Endometrial microvascular endothelial cells (primary cell): ENCODE results near the gene LTBP1. TPM values are rescaled to one million over a fixed set of nuclear protein-coding genes. Genes with fewer than 3 reads are reported as not detected.

ENCODE experiments used
- in situ Hi-C: cut with HindIII; loops from 2 replicates; pipeline ENCODE4 v1.10.0; 2017; ENCODE audit warnings: low sequenced_read_pairs, low pct_unique_long_range_greater_than_20kb; ENCODE audit errors: inconsistent ontology term
- total RNA-seq: library from RNA; depleted of rRNA; stranded (reverse); fragments of >200 nt; gene quantifications from one replicate; pipeline ENCODE4 v1.2.3, GENCODE V29; 2015; ENCODE audit errors: inconsistent ontology term

LTBP1 gene
- total RNA-seq, 1 donor from 2014 or later = 146 TPM

GRCh38 chr2:33093283-33093993 lies 146.7 kb downstream of the LTBP1 start:
- in situ Hi-C loops = no loop called here

DNA sequence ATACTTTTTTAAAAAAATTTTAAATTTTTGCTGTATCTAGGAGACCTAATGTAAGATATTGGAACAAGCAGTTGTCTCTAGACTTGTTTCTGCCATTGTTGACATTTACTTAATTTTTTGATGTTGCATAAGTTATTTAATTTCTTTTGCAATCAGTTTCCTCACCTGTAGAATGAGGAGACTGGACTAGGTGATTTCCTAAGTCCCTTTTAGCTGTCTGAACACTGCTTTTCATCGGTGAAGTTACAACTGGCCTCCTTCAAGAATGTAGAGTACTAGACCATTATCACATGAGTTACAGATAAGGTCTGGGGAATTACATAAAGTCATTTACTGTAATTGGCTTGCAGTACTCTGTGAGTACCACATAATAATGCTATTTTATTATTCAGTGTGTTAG lies 147.6 kb downstream of the LTBP1 start:
- in situ Hi-C loops = no loop called here

GRCh38 chr2:33099989-33100388 lies 153.2 kb downstream of the LTBP1 start:
- in situ Hi-C loops = no loop called here

DNA sequence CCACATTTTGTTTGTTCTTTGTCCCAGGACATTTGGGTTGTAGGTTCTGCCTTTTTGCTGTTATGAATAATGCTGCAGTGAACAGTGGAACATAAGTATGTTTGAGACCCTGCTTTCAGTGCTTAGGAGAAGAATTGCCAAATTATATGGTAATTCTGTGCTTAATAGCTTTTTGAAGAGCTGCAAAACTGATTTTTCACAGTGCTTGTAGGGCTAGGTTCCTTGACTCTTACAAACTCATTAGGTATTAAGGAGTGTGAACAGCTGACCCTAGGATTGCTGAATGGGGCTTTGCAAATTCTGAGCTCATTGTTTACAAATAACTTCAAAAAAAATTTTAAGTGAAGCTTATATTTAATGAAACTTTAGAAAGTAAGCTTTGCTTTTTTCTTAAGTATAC lies 154.2 kb downstream of the LTBP1 start:
- in situ Hi-C loops = no loop called here

- in situ Hi-C loops = no loop called here
These were observed 157.4 kb downstream of the LTBP1 start for GRCh38 chr2:33104052-33104623.

DNA sequence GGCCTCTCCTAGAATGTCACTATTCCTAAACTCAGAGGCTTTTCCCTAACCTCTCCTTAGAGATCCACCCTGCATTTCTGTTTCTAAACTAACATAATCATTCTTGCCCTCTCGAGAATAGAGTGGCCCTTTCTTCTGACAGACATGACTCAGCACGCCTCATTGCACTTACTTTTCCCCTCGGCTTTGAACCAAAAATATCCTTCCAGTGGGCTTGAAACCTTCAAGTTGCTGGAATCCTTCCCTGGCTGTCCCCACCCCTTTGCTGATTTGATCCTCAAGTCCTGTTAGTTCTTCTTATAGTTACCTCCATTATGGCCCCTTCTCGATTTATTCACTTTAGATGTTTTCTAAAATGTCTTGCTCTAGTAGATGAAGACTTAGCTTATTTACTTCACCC lies 158.0 kb downstream of the LTBP1 start:
- in situ Hi-C loops = no loop called here

DNA sequence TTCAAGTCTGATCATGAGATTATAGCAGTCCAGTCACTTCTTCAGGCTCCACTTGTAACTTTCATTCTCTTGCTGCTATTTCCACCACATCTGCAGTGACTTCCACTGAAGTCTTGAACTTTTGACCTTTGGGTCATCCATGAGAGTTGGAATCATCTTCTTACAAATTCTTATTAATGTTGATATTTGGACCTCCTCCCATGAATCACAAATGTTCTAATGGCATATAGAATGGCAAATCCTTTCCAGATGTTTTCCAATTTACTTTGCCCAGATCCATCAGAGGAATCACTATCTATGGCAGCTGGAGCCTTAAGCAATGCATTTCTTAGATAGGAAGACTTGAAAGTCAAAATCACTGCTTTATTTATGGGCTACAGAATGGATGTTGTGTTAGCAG lies 159.4 kb downstream of the LTBP1 start:
- in situ Hi-C loops = no loop called here

GRCh38 chr2:33107690-33108482 lies 161.1 kb downstream of the LTBP1 start:
- in situ Hi-C loops = no loop called here

DNA sequence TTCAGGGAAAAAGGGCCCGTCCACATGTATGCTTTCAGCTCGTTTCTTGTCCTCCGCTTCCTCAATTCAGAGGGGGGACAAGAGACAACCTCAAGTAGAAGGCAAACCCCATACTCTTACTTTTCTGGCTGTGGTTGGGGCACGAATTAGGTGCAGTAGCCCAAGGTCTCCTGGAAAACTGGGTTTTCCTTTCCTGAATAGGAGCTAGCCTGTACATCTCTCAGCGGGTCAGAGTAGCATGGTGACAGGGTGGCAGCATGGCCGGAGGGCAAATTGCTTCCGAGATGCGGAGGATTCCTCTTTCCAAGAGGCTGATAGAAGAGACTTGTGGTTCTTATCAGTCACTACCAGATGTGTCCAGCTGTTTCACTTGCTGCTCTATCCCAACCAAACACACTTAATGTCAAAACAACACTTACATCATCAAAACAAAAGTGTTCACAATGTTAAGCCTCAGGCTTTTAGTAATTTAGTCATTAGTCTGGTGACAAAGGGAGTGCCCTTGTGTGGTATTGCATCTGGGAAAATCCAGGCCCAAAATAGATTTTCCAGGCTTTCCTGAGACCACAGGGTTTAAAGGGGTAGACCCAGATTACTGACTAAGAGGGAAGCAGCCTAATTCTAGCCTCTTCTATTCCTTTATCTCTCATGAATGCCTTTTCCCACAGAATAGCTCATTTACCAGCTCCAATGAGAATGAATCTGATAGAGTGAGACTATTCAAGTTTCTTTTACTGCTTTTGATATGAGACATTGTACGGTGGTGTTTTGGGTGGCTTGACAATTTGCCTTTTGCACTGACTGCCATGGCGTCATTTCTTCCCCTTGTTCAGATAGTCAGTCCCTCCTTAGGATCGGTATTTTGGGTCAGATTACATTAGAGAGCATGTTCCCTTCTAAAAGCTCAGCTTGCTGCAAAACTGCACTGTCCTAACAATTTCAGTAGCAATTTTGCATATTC lies 162.0 kb downstream of the LTBP1 start:
- in situ Hi-C loops = no loop called here

DNA sequence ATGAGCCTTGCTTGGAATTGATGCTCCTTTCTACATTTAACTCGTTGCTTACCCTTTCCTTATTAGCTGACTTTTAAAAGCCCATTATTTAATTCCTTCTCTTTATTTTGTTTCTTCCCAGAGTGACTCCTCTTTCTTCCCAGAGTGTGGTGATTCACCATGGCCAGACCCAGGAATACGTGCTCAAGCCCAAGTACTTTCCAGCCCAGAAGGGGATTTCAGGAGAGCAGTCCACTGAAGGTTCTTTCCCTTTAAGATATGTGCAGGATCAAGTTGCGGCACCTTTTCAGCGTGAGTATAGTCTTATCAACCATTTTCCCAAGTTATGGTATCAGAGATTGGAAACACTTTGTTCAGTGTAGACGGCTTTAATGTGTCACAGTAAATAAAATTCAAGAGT lies 163.7 kb downstream of the LTBP1 start:
- in situ Hi-C loops = no loop called here

GRCh38 chr2:33111002-33111446 lies 164.3 kb downstream of the LTBP1 start:
- in situ Hi-C loops = no loop called here

GRCh38 chr2:33115196-33115595 lies 168.4 kb downstream of the LTBP1 start:
- in situ Hi-C loops = no loop called here

DNA sequence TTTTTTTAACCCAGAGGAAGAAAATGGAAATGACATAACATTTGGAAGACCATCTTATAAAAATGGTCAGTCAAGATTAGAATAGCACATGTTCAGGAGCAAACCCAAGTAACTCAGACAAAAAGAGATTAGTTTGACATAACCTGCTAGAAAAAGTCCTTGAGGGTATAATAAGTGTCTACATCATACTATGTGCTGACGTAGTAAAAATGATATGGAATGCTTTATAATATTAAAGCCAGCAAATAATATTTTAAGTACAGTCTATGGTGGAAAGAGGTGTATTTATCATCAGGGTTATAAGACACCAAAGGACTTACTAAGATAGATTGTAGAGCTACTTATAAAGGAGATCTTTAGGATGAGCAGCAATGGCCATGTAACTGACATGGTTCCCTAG lies 169.0 kb downstream of the LTBP1 start:
- in situ Hi-C loops = no loop called here

- in situ Hi-C loops = no loop called here
These were observed 170.0 kb downstream of the LTBP1 start for GRCh38 chr2:33116799-33117198.

DNA sequence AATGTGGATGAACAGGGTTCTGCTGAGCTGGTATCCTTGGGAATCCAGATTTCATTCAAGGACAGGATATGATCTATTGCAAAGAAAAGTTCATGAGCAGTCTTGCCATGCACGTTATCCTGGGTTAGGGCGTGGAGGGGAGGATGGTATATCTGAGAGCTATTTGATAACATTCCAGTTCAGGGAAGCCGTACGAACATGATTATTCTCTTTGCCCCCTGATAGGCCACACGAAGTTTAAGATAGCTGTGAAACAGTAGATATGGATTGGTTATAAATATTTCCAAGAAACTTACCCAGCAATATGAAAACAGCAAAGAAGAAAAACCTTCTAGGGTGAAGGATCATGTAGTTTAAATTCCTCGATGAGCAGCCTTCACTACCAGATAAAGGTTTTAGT lies 171.9 kb downstream of the LTBP1 start:
- in situ Hi-C loops = no loop called here

GRCh38 chr2:33121416-33121815 lies 174.7 kb downstream of the LTBP1 start:
- in situ Hi-C loops = no loop called here

- in situ Hi-C loops = no loop called here
These were observed 175.2 kb downstream of the LTBP1 start for GRCh38 chr2:33121925-33122324.

GRCh38 chr2:33122726-33123125 lies 176.0 kb downstream of the LTBP1 start:
- in situ Hi-C loops = no loop called here

DNA sequence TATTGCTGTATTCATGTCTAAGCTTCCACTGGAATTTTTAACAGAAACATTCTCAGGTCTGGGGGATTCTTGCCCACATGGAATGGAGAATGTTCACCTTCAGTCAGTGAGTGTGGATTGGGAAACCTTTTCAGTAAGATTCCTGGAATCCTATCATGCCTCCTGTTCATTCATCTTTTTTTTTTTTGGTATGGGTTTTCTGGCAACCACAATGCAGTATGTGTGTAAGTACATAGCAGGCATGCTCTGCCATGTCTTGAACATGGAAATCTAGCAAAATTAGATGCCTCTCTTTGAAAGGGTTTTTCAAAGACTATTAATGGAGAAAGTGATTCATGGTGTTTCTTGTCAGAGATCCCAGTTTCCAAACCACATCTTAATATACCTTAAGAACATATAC lies 176.5 kb downstream of the LTBP1 start:
- in situ Hi-C loops = no loop called here
